Measurements from ENCODE around the gene PDE4D.

GRCh38 chr5:59132131-59132530 is 761.4 kb downstream of the PDE4D start:
- TF ChIP-seq EZH2 (optimal IDR thresholded peaks at IDR 0.05; ENCODE audit: low read depth, low read length) (no peak), CTCF (IDR thresholded peaks at IDR 0.05; ENCODE audit: low read length) (no peak)

Measured in MM.1S (cell line).